ENCODE results near the gene KRT76. TPM values are rescaled to one million over a fixed set of nuclear protein-coding genes. Genes with fewer than 3 reads are reported as not detected.

KRT76 gene
- total RNA-seq, 1 experiment from 2014 or later = not detected

- intact Hi-C loops (cut with micrococcal nuclease) = no loop called here
- DNase-seq (ENCODE audit: low read depth, low spot score) (no peak), ATAC-seq (no peak)
- H3K4me3 ChIP-seq (replicated peaks in 1 of 2; ENCODE audit: low read depth in 1 of 2, low read length in 2 of 2) = no peak overlapping the region
- no TSS peak for BruUV-seq (replicated peaks)
- no peaks in the 10 kb centered on the region for H3K9me3 ChIP-seq (ENCODE audit: control insufficient read depth in 1 of 2, insufficient read depth in 1 of 2, low read depth in 1 of 2, low read length in 2 of 2)
- H3K9ac ChIP-seq (ENCODE audit: low read length) = no peak overlapping the region
- no peak overlapping the region for H3K4me2 ChIP-seq (ENCODE audit: low read length)
- TF ChIP-seq ZFX (IDR thresholded peaks at IDR 0.05) (no peak), EGR1 (IDR thresholded peaks at IDR 0.05; ENCODE audit: low read depth) (no peak), EZH2 (IDR thresholded peaks at IDR 0.05) (no peak), ZNF274 (IDR thresholded peaks at IDR 0.05; ENCODE audit: low read depth, low read length) (no peak), ZBTB33 (IDR thresholded peaks at IDR 0.05; ENCODE audit: extremely low read depth, insufficient replicate concordance, low read length) (no peak), RAD21 (IDR thresholded peaks at IDR 0.05; ENCODE audit: low read depth) (no peak)
- TF ChIP-seq, protein P1, sequence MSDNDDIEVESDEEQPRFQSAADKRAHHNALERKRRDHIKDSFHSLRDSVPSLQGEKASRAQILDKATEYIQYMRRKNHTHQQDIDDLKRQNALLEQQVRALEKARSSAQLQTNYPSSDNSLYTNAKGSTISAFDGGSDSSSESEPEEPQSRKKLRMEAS (IDR thresholded peaks at IDR 0.05) = no peak
- TF ChIP-seq, protein P2, sequence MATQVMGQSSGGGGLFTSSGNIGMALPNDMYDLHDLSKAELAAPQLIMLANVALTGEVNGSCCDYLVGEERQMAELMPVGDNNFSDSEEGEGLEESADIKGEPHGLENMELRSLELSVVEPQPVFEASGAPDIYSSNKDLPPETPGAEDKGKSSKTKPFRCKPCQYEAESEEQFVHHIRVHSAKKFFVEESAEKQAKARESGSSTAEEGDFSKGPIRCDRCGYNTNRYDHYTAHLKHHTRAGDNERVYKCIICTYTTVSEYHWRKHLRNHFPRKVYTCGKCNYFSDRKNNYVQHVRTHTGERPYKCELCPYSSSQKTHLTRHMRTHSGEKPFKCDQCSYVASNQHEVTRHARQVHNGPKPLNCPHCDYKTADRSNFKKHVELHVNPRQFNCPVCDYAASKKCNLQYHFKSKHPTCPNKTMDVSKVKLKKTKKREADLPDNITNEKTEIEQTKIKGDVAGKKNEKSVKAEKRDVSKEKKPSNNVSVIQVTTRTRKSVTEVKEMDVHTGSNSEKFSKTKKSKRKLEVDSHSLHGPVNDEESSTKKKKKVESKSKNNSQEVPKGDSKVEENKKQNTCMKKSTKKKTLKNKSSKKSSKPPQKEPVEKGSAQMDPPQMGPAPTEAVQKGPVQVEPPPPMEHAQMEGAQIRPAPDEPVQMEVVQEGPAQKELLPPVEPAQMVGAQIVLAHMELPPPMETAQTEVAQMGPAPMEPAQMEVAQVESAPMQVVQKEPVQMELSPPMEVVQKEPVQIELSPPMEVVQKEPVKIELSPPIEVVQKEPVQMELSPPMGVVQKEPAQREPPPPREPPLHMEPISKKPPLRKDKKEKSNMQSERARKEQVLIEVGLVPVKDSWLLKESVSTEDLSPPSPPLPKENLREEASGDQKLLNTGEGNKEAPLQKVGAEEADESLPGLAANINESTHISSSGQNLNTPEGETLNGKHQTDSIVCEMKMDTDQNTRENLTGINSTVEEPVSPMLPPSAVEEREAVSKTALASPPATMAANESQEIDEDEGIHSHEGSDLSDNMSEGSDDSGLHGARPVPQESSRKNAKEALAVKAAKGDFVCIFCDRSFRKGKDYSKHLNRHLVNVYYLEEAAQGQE (IDR thresholded peaks at IDR 0.05; ENCODE audit: low read depth) = no peak
- H3K36me3 ChIP-seq (ENCODE audit: control insufficient read depth in 1 of 2, insufficient read depth in 2 of 2, low read length in 2 of 2) = no peaks in the 10 kb centered on the region
- H3K9me2 ChIP-seq (ENCODE audit: insufficient read depth) = no peaks in the 10 kb centered on the region
- CTCF ChIA-PET = no interaction called here
- POLR2A ChIA-PET = no interaction called here
- RAD21 ChIA-PET (ENCODE audit: low non-redundant PET in 1 of 2, low total read pairs in 2 of 2, uncharacterized antibody in 2 of 2, unreplicated experiment in 2 of 2) = no interaction called here
- no peak overlapping the region for H2AFZ ChIP-seq (ENCODE audit: low read depth, low read length, poor library complexity, severe bottlenecking)
- H3K79me2 ChIP-seq (ENCODE audit: insufficient read depth, low read length) = no peaks in the 10 kb centered on the region
- H4K20me1 ChIP-seq (ENCODE audit: insufficient read depth) = no peaks in the 10 kb centered on the region
- H3K27me3 ChIP-seq (ENCODE audit: insufficient read depth, low read length) = peaks cover 42% of the 10 kb centered on the region
- H3K27ac ChIP-seq (ENCODE audit: low read depth, low read length) = no peak overlapping the region
- no peaks in the 10 kb centered on the region for H3K4me1 ChIP-seq (ENCODE audit: control insufficient read depth in 1 of 2, insufficient read depth in 2 of 2, low read length in 2 of 2)
Measured at GRCh38 chr12:52759218-52759617, 17.9 kb downstream of the KRT76 start.
